ENCODE data around the gene DAG1.
A peak's percentile ranks its signal among the peaks of the same experiment; 100 is the strongest.

Gene DAG1

DNA sequence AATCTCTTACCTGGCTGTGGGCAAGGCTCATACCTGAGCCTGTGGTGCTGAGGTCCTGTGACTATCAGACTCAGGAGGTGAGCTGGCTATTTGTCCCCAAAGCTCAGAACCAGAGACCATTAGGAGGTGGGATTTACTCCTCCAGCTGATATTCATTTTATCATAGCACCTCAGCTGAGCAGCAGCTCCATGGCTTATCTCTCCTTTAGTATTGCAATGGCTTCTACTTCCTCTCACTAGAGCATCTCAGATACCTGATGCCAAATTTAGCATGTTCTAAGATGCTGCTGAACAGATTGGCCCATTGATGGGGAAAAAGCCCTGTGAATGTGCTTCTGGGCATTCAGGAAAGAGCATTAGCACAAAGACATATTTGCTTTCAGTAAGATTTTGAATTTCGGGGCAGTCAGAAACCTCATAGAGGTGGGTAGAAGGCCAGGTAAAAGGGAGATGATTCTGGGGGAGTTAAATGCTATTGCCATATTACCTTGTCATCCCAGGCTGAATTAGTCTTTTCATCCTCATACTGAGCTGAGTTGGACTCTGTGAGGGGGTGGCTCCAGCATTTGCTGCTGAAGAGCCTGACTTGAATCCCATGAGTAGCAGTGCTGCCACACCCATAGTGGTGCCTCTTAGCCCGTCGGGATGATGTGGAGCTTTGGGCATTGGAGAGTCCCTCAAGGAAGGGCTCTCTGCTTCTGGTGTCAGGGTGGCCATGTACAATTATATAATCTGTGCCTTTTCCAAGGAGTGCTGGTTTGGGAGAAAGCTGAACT lies 86.6 kb downstream of the DAG1 start:
- no peak for DNase-seq

DNA sequence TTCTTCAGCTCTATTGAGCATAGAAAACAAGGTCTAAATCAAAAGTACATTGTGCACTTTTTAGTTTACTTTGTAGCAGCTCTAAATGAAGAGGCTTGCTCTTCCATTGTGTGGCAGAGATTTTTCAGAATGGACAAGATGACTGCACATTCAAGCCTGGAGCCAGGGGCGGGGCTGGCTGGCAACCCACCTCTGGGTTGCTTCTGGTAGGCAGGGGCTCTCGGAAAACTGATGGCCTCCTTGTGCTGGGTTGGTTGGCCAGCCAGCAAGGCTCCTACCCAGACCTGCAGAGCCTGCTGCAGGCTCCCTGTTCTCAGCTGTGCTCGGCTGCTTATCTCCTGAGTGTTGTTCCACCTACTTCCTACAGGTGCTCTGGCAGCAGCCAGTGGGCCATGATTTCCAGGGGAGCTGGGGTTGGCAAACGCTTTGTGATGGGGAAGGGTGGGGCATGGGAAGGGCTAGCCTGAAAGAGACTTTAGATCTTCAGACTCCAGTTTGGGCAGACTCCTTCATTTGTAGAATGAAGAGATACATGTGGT lies 93.0 kb downstream of the DAG1 start:
- no peak for DNase-seq

DNA sequence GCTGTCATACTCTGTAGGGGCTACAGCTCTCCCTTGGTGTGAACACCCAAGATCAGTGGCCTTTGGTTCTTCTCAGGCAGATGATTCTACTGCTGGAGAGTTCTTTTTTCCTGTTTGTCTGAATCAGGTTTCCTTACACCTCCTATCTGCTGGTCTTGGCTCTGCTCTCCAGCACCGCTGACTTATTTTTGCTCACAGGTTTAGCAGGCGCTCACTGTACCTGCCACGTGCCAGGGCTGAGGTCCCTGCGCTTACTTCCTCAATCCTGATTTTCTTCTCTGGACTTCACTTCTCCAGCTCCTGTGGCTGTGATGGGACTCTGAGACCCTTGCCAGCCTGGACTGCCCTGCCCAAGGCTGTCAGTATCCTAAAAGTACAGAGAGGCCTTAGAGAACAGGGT lies 93.7 kb downstream of the DAG1 start:
- DNase-seq = no peak

DNA sequence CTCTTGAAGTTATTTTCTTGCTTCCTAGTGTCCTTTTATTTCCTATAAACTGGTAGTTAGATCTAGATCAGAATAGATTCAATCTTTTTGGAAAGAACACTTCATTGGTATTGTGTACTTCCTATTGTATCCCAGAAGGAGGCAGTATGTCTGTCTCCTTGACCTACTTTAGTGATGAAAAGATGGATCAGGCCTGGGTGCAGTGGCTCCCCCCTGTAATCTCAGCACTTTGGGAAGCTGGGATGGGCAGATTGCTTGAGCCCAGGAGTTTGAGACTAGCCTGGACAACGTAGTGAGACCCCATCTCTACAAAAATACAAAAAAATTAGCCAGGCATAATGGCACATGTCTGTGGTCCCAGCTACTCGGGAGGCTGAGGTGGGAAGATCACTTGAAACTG lies 96.2 kb downstream of the DAG1 start:
- peak; percentile 11 for DNase-seq

DNA sequence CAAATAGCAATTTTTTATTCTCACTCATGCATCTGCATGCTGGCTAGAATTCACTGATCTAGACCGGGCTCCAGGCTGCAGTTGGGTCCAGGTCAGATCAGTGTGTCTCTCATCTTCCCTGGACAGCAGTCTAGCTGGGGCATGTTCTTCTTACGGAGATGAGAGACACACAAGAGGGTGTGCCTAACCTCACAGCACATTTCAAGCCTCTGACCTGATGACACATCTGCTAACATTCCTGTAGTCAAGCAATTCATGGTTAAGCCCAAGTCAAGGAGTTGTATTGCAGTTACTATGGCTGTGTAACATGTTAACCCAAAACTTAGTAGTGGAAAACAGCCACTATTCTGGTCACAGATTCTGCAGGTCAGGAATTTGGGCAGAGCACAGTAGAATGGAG lies 97.3 kb downstream of the DAG1 start:
- DNase-seq = no peak

DNA sequence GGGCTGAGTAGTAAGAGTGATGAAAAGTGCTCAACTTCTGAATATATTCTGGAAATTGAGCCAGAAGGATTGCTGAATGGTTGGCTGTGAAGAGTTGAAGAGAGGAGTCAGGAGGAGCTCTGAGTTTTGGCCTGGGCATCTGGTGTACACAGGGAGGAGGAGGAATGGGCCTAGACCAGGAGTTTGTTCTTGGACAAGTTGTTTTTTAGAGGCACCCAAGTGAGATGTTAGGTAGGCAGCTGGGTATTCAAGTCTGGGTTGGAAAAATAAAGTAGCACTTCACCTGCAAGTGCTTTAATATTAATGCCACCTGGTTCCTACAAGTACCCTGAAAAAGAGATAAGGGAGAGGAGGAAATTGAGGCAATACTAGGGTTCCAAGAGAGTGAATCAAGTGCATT lies 98.9 kb downstream of the DAG1 start:
- no peak for DNase-seq

DNA sequence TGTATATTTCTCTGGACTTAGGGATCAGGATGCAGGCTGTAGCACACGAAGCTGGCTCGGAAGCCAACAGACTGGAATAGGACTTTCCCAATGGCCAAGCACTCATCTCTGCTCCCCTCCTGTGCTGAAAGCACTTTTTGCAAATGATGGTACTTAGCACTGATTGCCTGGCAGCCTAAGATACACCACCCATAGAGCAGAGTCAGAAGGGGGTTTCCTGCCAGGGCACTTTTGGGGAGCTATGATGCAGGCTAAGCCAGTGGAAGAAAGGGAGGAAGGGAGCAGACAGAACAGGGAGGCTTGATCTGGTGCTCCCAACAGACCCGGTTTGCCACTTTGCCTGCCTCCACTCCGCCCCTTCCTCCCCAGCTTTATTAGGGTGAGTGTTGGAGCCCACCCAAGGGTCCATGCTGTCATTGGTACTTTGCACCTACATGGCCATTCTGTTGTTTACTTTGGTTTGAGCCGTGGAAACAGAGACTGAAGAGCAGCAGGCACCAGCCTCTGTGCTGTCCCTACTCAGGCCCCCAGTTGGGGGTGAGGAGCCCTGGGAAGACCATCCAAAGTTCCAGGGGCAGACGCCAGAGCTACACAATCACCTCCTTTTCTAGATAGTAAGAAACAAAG lies 100.1 kb downstream of the DAG1 start:
- no peak for DNase-seq

DNA sequence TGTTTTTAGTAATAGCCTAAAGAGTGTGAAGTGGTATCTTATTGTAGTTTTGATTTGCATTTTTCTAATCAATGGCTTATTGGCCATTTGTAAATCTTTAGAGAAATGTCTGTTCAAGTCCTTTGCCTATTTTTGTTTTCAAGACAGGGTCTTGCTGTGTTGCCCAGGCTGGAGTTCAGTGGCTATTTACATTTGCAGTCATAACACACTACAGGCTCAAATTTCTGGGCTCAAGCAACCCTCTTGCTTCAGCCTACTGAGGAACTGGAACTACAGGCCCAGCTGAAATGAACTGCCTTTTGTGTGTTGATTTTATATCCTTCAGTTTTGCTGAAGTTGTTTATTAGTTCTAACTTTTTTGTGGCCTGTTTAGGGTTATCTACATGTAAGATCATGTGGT lies 112.1 kb downstream of the DAG1 start:
- DNase-seq = no peak
